AG09319 (cell line): ENCODE measurements around the gene OSM.

Source experiments
- DNase-seq: peaks from one replicate; pipeline ENCODE4 v3.0.0-alpha.2; 2010; ENCODE audit warnings: low read depth; ENCODE audit errors: extremely low read depth
- TF ChIP-seq, protein P1 (sequence below): IDR thresholded peaks from 2 replicates; pipeline ENCODE4 v1.5.1; 2011; ENCODE audit warnings: low read depth, mild to moderate bottlenecking, inconsistent platforms, low read length, moderate library complexity

Gene OSM

DNA sequence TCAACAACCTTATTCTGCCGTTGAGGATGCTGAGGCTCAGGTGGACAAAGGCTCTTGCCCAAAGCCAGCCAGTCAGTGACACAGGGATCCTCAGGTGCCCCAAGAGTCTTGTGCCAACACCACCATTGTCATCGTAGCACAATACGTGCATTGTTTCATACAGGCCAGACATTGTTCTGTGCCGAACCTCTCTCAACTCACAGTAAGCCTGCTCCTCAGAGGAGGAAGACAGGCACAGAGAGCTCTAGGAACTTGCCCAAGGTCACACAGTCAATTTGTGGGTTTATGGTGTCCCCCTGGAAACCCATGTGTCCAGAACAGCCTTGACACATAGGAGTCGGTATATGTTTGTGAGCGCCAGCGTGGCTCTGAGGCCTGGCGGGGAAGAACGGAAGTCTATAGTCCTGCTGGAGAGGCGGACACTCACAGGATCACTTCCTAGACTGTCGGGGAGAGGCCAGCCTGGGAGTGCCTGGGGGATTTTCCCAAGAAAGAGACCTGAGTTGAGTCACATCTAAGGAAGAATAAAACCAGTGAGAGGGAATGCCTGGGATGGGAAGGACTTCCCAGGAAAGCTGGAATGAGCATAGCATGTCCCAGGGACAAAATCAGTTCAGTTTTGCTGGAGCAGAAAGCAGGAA lies 40.3 kb downstream of the OSM start:
- TF ChIP-seq, protein P1, sequence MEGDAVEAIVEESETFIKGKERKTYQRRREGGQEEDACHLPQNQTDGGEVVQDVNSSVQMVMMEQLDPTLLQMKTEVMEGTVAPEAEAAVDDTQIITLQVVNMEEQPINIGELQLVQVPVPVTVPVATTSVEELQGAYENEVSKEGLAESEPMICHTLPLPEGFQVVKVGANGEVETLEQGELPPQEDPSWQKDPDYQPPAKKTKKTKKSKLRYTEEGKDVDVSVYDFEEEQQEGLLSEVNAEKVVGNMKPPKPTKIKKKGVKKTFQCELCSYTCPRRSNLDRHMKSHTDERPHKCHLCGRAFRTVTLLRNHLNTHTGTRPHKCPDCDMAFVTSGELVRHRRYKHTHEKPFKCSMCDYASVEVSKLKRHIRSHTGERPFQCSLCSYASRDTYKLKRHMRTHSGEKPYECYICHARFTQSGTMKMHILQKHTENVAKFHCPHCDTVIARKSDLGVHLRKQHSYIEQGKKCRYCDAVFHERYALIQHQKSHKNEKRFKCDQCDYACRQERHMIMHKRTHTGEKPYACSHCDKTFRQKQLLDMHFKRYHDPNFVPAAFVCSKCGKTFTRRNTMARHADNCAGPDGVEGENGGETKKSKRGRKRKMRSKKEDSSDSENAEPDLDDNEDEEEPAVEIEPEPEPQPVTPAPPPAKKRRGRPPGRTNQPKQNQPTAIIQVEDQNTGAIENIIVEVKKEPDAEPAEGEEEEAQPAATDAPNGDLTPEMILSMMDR, result no peak
- no peak for DNase-seq

DNA sequence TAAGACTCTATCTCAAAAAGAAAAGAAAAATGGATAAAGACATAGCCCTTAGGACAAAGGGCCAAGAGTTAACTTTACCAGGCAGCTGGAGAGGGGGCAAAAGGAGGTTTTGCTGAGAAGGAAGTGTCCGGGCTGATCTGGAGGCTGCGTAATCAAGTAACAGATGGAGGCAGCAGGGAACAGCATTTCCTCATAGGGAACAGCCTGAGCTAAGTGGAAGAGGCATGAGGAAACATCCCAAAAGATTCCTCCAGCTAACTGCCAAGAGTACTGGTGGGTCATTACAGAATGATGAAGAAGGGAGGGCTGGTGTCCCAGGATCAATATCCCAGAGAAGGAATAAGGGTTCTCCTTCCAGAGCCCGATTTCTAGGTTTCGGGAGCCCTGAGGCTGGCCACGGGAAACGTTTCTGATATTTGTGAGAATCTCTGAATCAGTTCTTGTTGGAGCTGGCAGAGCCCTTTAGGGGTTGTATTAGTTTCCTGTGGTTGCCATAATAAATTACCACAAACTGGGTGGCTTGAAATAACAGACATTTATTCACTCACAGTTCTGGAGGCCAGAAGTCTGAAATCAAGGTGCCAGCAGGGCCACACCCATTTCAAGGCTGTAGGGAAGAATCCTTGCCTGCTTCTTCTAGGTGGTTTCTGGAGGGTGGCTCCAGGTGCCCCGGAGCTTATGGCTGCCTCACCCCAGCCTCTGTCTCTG lies 41.3 kb downstream of the OSM start:
- TF ChIP-seq, protein P1, result no peak
- no peak for DNase-seq

DNA sequence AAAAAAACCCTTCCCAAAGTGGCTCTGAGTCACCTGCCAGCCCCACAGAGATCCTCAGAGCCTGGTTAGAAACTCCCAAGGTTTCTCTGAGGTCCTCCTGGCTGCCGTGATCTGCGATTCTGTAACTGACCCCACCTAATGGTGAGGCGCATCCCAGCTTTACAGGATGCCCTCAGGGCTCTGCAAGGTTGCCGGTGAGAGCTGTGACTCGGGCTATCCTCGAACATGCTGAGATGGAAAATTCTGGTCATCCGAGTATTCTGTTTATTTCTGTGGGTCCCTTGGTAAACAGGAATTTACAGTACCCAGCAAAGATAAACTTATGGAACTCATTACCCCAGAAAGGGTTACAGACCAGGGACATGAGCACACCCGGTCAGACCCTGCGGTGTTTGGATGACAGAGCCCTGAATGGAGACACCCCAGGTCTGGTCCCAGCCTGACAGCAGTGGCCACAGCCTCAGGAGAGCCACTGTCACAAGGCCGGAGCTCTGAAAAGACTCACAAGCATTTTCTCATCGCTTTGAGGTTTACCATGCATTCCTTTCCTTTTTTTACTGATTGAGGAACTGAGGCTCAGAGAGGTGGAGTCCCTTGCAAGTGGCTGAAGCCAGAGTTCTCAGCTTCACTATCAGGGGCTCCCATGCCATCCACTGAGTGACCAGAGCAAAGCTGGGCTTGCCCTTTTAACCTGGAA lies 42.3 kb downstream of the OSM start:
- TF ChIP-seq, protein P1, result no peak
- no peak for DNase-seq

DNA sequence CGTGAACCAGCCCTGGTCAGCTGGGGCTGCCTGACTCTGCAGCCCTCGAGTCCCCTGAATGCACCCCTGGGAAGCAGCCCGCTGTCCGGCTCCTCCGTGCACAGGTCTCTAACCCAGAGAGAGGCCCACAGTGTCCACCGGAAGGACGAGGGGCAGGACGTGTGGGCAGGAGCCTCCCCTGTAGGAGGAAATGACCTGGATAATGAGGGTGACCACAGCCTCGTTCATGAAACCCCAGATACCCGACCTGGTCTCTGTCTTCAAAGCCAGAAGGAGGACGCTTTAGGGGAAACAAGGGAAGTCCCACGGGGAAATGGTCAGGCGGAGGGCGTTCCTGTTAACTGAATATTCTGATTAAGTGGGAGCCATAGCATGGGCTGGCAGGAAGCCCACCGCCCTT lies 43.3 kb downstream of the OSM start:
- TF ChIP-seq, protein P1, result no peak
- DNase-seq, result no peak

DNA sequence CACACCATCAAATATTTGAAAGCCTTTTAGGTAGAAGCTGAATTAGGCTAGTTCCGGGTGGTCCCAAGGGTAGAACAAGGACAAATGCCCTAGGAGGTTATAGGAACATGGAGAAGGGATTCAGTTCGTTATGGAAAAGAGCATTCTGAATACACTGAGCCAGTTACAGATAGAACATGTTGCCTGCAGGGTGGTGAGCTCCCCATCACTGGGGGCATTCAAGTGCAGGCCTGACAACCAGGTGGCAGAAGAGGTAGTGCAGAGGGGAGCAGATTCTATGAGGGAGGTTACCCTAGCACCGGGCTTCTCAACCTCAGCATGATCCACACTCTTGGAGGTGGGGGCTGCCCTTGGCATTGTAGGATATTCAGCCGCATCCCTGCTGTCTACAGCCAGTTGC lies 44.3 kb downstream of the OSM start:
- DNase-seq, result no peak
- TF ChIP-seq, protein P1, result no peak

DNA sequence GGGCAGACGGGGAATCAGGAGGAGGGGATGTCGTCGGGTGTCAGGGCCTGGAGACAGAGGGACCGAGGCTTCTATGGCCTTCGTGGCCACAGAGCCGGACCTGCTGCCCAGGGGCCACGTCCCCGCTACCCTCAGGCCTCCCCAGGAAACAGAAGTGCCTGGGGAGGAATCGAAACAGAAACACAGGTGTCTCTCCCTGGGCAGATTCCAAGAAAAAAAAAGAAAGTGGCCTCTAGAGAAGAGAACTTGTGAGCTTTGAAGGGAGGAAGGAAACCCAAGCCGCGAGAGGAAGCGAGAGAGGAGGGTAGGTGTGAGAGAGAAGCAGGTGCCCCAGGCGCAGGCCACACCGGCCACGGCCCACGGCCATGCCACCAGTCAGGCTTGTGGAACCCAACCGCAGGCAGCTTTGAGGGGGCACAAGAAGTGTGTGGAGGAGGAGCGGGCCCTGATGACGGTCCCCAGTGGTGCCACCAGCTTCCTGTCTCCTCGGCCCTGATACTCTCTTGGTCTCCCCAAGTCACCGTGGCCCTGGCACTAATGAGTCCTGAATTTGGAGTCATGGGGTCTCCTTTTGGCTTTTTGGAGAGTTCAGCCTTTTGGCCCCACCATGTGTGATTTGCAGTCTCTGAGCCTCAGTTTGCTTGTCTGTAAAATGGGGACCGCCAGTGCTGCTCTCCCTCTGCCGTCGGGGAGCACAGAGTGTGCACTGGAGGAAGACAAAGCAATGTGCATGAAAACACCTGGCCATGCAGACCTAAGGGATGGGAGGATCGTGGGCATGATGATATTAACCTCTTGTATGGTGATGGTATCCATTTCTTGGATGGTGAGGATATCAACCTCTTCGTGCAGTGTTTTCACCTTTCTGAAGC lies 45.3 kb downstream of the OSM start:
- TF ChIP-seq, protein P1, result no peak
- no peak for DNase-seq
